Smooth muscle cell (in vitro differentiated cells): ENCODE data around the gene ABTB2. TPM values are rescaled to one million over a fixed set of nuclear protein-coding genes. Genes with fewer than 3 reads are reported as not detected.

Experiments
- DNase-seq: peaks from one replicate; lab custom pipeline; 2025; ENCODE audit not compliant: unreplicated experiment; lab: John Stamatoyannopoulos, UW
- H2AFZ ChIP-seq: fragments of 200-600 bp; sonication (generic); 2 replicates; pipeline ENCODE4 v1.6.0; 2016; ENCODE audit warnings: antibody characterized with exemption, low read depth, mild to moderate bottlenecking
- H3F3A ChIP-seq: fragments of 200-600 bp; sonication (generic); 2 replicates; pipeline ENCODE4 v1.6.0; 2017; ENCODE audit warnings: antibody characterized with exemption, low read depth
- H3K27ac ChIP-seq: fragments of 200-600 bp; sonication (generic); 2 replicates; pipeline ENCODE4 v1.5.1; 2016; ENCODE audit warnings: low read depth, mild to moderate bottlenecking
- H3K27me3 ChIP-seq: fragments of 200-600 bp; sonication (generic); 2 replicates; pipeline ENCODE4 v1.6.1; 2016; ENCODE audit warnings: low read depth, mild to moderate bottlenecking
- H3K36me3 ChIP-seq: fragments of 200-600 bp; sonication (generic); 2 replicates; pipeline ENCODE4 v1.5.1; 2016; ENCODE audit warnings: low read depth
- H3K4me1 ChIP-seq: fragments of 200-600 bp; sonication (generic); 2 replicates; pipeline ENCODE4 v1.5.1; 2016; ENCODE audit warnings: low read depth
- H3K4me2 ChIP-seq: fragments of 200-600 bp; sonication (generic); 2 replicates; pipeline ENCODE4 v1.6.0; 2016; ENCODE audit warnings: mild to moderate bottlenecking
- H3K4me3 ChIP-seq: fragments of 200-600 bp; sonication (generic); 2 replicates; pipeline ENCODE4 v1.5.1; 2016; ENCODE audit warnings: mild to moderate bottlenecking
- H3K79me2 ChIP-seq: fragments of 200-600 bp; sonication (generic); 2 replicates; pipeline ENCODE4 v1.6.0; 2016; ENCODE audit warnings: low read depth, mild to moderate bottlenecking
- H3K9ac ChIP-seq: fragments of 200-600 bp; sonication (generic); 2 replicates; pipeline ENCODE4 v1.6.0; 2016; ENCODE audit warnings: low read depth
- H3K9me3 ChIP-seq: fragments of 200-600 bp; sonication (generic); replicated peaks from 2 replicates; pipeline ENCODE4 v1.5.1; 2016; ENCODE audit warnings: low read depth
- H4K20me1 ChIP-seq: fragments of 200-600 bp; sonication (generic); 2 replicates; pipeline ENCODE4 v1.6.0; 2016; ENCODE audit warnings: low read depth
- WGBS: methylation state at CpG from one replicate; pipeline ENCODE4 v1.1.7; 2016; ENCODE audit warnings: low lambda C conversion rate; 5-methylcytosine and 5-hydroxymethylcytosine counted together
- polyA plus RNA-seq: library from polyadenylated mRNA; unstranded; fragments of >200 nt; fragmentation: Nextera tagmentation; extraction: Ambion mirVana; gene quantifications from 2 replicates; pipeline ENCODE4 v1.2.1, GENCODE V29; 2016
- total RNA-seq: library from RNA; depleted of rRNA; stranded (reverse); fragments of >200 nt; gene quantifications from 2 replicates; pipeline ENCODE4 v1.2.3, GENCODE V29; 2014
- TF ChIP-seq, protein P1 (sequence below): fragments of 200-600 bp; sonication (generic); IDR thresholded peaks from 2 replicates; pipeline ENCODE4 v1.5.1; 2017; ENCODE audit warnings: borderline replicate concordance, mild to moderate bottlenecking, antibody characterized with exemption; ENCODE audit not compliant: insufficient read depth, poor library complexity, severe bottlenecking

Gene ABTB2
- total and polyA plus RNA-seq, 2 experiments from 2014 or later: 4.3 to 4.9 TPM

DNA sequence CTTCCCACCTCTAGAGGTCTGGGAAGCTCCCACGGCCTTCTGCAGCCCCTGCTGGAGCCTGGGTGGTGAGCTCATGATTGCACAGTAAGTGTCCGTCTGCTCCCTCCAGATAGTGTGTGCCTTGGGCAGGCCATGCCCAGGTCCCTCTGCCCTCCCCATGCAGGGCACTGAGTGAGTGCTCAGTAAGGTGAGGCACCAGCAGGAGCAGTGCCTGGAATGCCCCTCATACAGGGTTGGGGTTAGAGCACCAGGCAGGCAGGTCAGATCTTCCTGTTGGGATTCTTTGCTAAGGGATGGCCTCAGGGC, 202.1 kb downstream of the ABTB2 start:
- Histone ChIP-seq H3K27me3 (no peaks in the 10 kb centered on the region), H3K9ac (no peak overlapping the region), H3K4me1 (no peaks in the 10 kb centered on the region), H3K4me2 (no peak overlapping the region), H3K9me3 (no peaks in the 10 kb centered on the region), H3F3A (no peaks in the 10 kb centered on the region), H3K79me2 (no peaks in the 10 kb centered on the region), H3K36me3 (no peaks in the 10 kb centered on the region), H3K4me3 (no peak overlapping the region), H2AFZ (no peak overlapping the region), H3K27ac (no peak overlapping the region), H4K20me1 (peaks cover 16% of the 10 kb centered on the region)
- TF ChIP-seq, protein P1, sequence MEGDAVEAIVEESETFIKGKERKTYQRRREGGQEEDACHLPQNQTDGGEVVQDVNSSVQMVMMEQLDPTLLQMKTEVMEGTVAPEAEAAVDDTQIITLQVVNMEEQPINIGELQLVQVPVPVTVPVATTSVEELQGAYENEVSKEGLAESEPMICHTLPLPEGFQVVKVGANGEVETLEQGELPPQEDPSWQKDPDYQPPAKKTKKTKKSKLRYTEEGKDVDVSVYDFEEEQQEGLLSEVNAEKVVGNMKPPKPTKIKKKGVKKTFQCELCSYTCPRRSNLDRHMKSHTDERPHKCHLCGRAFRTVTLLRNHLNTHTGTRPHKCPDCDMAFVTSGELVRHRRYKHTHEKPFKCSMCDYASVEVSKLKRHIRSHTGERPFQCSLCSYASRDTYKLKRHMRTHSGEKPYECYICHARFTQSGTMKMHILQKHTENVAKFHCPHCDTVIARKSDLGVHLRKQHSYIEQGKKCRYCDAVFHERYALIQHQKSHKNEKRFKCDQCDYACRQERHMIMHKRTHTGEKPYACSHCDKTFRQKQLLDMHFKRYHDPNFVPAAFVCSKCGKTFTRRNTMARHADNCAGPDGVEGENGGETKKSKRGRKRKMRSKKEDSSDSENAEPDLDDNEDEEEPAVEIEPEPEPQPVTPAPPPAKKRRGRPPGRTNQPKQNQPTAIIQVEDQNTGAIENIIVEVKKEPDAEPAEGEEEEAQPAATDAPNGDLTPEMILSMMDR: no peak
- no peak for DNase-seq
- 95% methylated on average over 2 of the region's 2 CpGs for WGBS

DNA sequence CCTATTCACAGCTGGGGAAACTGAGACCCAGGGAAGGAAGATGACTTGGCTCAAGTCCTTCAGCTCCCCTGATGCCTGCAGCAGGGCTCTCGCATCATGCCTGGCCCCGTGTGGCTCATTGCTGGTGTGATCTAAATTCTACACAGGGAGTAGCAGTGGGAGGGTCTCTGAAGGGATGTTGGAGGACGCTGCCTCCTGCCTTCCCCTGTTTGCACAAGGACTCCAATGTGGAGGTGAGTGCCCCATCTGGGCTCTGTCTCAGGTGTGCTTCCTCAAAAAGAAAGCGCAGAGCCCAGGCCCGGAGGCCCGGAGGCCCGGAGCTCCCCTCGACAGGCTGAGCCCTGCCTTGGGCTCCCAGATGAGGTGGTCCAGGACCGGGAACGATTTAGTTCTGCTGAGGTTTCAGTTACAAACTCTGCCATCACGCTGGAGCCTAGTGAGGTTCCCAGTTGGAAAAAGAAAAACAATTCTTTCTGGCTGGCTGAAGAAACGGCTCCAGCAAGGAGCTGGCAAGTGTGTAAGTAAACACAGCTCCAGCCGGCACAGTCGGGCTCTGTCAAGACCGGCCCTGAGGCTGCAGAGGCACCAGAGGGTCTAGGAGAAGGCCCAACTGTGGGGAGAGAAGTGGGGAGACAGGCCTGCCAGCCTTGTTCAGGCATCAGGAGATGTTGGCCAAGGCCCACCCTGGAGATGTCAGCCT, 202.6 kb downstream of the ABTB2 start:
- no peak for DNase-seq
- 94% methylated on average over 15 of the region's 15 CpGs for WGBS
- Histone ChIP-seq H2AFZ (no peak overlapping the region), H3K9ac (no peak overlapping the region), H4K20me1 (peaks cover 21% of the 10 kb centered on the region), H3K4me2 (no peak overlapping the region), H3K27ac (no peak overlapping the region), H3K4me1 (no peaks in the 10 kb centered on the region), H3K4me3 (no peak overlapping the region), H3K79me2 (no peaks in the 10 kb centered on the region), H3K9me3 (no peaks in the 10 kb centered on the region), H3F3A (no peaks in the 10 kb centered on the region), H3K27me3 (no peaks in the 10 kb centered on the region), H3K36me3 (no peaks in the 10 kb centered on the region)
- TF ChIP-seq, protein P1: no peak

- Histone ChIP-seq H3K36me3 (no peaks in the 10 kb centered on the region), H3K9me3 (no peaks in the 10 kb centered on the region), H3K27me3 (no peaks in the 10 kb centered on the region), H3K4me1 (no peaks in the 10 kb centered on the region), H4K20me1 (peaks cover 28% of the 10 kb centered on the region), H3K4me3 (no peak overlapping the region), H3K9ac (no peak overlapping the region), H3F3A (no peaks in the 10 kb centered on the region), H3K79me2 (no peaks in the 10 kb centered on the region), H3K27ac (no peak overlapping the region), H3K4me2 (no peak overlapping the region), H2AFZ (no peak overlapping the region)
- 96% methylated on average over 16 of the region's 16 CpGs for WGBS
- DNase-seq: no peak
- TF ChIP-seq, protein P1: no peak
Measured at GRCh38 chr11:34154059-34154875, 203.5 kb downstream of the ABTB2 start.
